ENCODE results near the gene PCDHB3.
"Not testable (repeated sequence)": the region's sequence is repeated elsewhere in the genome, so short reads cannot be mapped to it uniquely, and the experiment has no call there.

PCDHB3 gene

DNA sequence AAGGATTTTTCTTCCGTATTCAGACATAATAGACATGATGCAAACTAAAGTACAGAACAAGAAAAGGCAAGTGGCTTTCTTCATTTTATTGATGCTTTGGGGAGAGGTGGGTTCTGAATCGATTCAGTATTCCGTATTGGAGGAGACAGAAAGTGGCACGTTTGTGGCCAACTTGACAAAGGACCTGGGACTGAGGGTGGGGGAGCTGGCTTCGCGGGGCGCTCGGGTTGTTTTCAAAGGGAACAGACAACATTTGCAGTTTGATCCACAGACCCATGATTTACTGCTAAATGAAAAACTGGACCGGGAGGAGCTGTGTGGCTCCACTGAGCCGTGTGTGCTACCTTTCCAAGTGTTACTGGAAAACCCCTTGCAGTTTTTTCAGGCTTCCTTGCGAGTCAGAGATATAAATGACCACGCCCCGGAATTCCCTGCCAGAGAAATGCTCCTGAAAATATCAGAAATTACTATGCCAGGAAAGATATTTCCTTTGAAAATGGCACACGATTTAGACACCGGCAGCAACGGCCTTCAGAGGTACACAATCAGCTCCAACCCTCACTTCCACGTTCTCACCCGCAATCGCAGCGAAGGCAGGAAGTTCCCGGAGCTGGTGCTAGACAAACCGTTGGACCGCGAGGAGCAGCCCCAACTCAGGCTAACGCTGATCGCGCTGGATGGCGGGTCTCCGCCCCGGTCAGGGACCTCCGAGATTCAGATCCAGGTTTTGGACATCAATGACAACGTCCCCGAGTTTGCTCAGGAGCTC, 50.1 kb downstream of the PCDHB3 start:
- Histone ChIP-seq H3K36me3 (ENCODE audit: control insufficient read depth, insufficient read depth, low read length) (no peaks in the 10 kb centered on the region), H3K4me1 (ENCODE audit: control insufficient read depth, insufficient read depth, low read length) (no peaks in the 10 kb centered on the region), H3K4me3 (ENCODE audit: low read depth, low read length) (no peak overlapping the region), H3K9ac (ENCODE audit: low read depth, low read length) (no peak overlapping the region), H3K27me3 (ENCODE audit: control insufficient read depth, insufficient read depth, low read length) (no peaks in the 10 kb centered on the region), H3K9me3 (ENCODE audit: control insufficient read depth, insufficient read depth, low read length) (peaks cover 4% of the 10 kb centered on the region)

DNA sequence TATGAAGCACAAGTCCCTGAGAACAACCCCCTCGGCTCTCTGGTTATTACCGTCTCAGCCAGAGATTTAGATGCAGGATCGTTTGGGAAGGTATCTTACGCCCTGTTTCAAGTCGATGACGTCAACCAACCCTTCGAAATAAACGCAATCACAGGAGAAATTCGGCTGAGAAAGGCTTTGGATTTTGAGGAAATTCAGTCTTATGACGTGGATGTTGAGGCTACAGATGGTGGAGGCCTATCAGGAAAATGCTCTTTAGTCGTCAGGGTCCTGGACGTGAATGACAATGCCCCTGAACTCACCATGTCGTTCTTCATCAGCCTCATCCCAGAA, 50.7 kb downstream of the PCDHB3 start:
- Histone ChIP-seq H3K4me1 (ENCODE audit: control insufficient read depth, insufficient read depth, low read length) (no peaks in the 10 kb centered on the region), H3K27me3 (ENCODE audit: control insufficient read depth, insufficient read depth, low read length) (no peaks in the 10 kb centered on the region), H3K9ac (ENCODE audit: low read depth, low read length) (no peak overlapping the region), H3K9me3 (ENCODE audit: control insufficient read depth, insufficient read depth, low read length) (peaks cover 4% of the 10 kb centered on the region), H3K36me3 (ENCODE audit: control insufficient read depth, insufficient read depth, low read length) (no peaks in the 10 kb centered on the region), H3K4me3 (ENCODE audit: low read depth, low read length) (no peak overlapping the region)

DNA sequence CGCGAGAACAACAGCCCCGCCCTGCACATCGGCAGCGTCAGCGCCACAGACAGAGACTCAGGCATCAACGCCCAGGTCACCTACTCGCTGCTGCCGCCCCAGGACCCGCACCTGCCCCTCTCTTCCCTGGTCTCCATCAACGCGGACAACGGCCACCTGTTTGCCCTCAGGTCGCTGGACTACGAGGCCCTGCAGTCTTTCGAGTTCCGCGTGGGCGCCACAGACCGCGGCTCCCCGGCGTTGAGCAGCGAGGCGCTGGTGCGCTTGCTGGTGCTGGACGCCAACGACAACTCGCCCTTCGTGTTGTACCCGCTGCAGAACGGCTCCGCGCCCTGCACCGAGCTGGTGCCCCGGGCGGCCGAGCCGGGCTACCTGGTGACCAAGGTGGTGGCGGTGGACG, 51.4 kb downstream of the PCDHB3 start:
- not testable (repeated sequence) for H3K9ac ChIP-seq (ENCODE audit: low read depth, low read length); H3K9me3 ChIP-seq (ENCODE audit: control insufficient read depth, insufficient read depth, low read length); H3K4me1 ChIP-seq (ENCODE audit: control insufficient read depth, insufficient read depth, low read length); H3K27me3 ChIP-seq (ENCODE audit: control insufficient read depth, insufficient read depth, low read length); H3K4me3 ChIP-seq (ENCODE audit: low read depth, low read length); H3K36me3 ChIP-seq (ENCODE audit: control insufficient read depth, insufficient read depth, low read length)

DNA sequence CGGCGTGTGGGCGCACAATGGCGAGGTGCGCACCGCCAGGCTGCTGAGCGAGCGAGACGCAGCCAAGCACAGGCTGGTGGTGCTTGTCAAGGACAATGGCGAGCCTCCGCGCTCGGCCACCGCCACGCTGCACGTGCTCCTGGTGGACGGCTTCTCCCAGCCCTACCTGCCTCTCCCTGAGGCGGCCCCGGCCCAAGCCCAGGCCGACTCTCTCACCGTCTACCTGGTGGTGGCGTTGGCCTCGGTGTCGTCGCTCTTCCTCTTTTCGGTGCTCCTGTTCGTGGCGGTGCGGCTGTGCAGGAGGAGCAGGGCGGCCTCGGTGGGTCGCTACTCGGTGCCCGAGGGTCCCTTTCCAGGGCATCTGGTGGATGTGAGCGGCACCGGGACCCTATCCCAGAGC, 51.8 kb downstream of the PCDHB3 start:
- H3K9ac ChIP-seq (ENCODE audit: low read depth, low read length); H3K27me3 ChIP-seq (ENCODE audit: control insufficient read depth, insufficient read depth, low read length); H3K4me1 ChIP-seq (ENCODE audit: control insufficient read depth, insufficient read depth, low read length); H3K9me3 ChIP-seq (ENCODE audit: control insufficient read depth, insufficient read depth, low read length); H3K36me3 ChIP-seq (ENCODE audit: control insufficient read depth, insufficient read depth, low read length); H3K4me3 ChIP-seq (ENCODE audit: low read depth, low read length): not testable (repeated sequence)

Data from iPS-15b (cell line).